ENCODE results near the gene CCDC86.

The CCDC86 gene

GRCh38 chr11:60852982-60853950 lies 11.4 kb downstream of the CCDC86 start:
- TF ChIP-seq, protein P1, sequence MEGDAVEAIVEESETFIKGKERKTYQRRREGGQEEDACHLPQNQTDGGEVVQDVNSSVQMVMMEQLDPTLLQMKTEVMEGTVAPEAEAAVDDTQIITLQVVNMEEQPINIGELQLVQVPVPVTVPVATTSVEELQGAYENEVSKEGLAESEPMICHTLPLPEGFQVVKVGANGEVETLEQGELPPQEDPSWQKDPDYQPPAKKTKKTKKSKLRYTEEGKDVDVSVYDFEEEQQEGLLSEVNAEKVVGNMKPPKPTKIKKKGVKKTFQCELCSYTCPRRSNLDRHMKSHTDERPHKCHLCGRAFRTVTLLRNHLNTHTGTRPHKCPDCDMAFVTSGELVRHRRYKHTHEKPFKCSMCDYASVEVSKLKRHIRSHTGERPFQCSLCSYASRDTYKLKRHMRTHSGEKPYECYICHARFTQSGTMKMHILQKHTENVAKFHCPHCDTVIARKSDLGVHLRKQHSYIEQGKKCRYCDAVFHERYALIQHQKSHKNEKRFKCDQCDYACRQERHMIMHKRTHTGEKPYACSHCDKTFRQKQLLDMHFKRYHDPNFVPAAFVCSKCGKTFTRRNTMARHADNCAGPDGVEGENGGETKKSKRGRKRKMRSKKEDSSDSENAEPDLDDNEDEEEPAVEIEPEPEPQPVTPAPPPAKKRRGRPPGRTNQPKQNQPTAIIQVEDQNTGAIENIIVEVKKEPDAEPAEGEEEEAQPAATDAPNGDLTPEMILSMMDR (conservative IDR thresholded peaks at IDR 0.05; ENCODE audit: low read length), result no peak
- no peak for DNase-seq (ENCODE audit: low read depth)
- no peak overlapping the region for H3K4me3 ChIP-seq (ENCODE audit: low read length)

DNA sequence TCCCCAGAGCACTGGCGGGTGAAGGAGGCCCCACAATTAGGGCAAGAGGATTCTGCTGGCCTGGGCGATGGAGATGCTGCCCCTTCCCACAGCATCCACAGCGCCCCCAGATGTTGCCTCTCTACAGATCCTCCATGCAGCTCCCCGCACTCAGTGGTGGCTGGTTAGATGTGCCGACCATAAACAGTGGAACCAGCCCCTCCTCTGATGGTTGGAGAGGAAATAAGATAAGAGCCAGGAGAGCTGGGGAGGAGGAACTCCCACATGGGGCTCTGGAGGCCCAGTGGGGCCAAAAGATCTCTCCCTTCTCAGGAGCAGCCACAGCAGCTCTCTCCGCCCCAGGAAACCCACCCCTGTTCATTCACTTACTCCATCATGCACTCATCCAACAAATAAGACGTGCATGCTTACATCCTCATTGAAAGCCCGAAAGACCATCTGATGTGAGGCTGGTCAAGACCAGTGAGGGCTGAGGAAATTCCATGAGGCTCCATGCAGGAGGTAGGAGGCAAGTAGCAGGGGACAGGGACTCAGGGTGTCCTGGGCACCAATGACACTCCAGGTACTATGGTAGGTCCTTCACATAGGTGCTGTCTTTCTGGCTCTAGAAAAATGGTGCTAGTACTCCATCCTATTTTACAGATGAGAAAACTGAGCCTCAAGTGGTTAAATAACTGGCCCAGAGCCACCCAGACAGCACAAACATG lies 12.4 kb downstream of the CCDC86 start:
- H3K4me3 ChIP-seq (ENCODE audit: low read length), result no peak overlapping the region
- no peak for DNase-seq (ENCODE audit: low read depth)
- TF ChIP-seq, protein P1 (conservative IDR thresholded peaks at IDR 0.05; ENCODE audit: low read length), result no peak

DNA sequence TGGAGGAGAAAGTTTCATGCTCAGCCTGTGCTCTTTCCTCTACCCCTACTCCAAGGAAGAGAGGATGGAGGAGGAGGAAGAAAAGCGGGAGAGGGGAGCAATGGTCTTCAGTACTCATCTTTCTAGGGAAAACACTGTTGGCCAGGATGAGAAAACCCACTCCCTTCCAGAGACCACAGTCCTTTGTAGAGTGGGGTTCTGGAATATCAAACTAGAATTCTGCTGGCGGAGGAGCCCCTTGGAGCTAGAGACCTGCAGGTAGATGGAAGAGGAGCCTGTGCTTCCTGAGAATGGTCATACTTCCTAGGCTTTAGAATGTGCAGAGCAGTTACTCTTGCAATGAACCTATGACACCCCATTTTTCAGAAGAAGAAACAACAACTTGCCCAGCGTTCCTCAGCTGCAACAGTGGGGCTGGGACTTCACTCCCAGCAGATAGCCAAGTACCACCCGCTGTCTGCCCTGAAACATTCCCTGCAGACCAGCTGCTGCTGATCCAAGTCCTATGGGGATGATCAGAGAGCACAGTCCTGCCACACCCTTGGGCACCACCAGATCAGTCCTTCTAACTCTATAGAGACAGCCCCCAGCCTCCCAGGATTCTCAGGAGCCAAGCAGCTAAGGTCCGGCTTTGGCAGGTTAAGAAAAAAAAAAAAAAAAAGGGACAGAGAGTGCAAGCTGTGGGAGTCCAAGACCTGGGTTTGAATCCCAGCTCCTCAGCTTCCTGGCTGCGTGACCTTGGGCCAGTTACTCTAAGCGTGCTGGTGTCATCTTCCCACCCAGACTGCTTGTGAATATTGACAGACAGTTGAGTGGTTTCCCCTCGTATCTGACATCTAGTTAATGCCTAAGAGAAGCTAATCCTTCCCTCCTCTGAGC lies 13.2 kb downstream of the CCDC86 start:
- TF ChIP-seq, protein P1 (conservative IDR thresholded peaks at IDR 0.05; ENCODE audit: low read length), result no peak
- no peak for DNase-seq (ENCODE audit: low read depth)
- H3K4me3 ChIP-seq (ENCODE audit: low read length), result no peak overlapping the region

DNA sequence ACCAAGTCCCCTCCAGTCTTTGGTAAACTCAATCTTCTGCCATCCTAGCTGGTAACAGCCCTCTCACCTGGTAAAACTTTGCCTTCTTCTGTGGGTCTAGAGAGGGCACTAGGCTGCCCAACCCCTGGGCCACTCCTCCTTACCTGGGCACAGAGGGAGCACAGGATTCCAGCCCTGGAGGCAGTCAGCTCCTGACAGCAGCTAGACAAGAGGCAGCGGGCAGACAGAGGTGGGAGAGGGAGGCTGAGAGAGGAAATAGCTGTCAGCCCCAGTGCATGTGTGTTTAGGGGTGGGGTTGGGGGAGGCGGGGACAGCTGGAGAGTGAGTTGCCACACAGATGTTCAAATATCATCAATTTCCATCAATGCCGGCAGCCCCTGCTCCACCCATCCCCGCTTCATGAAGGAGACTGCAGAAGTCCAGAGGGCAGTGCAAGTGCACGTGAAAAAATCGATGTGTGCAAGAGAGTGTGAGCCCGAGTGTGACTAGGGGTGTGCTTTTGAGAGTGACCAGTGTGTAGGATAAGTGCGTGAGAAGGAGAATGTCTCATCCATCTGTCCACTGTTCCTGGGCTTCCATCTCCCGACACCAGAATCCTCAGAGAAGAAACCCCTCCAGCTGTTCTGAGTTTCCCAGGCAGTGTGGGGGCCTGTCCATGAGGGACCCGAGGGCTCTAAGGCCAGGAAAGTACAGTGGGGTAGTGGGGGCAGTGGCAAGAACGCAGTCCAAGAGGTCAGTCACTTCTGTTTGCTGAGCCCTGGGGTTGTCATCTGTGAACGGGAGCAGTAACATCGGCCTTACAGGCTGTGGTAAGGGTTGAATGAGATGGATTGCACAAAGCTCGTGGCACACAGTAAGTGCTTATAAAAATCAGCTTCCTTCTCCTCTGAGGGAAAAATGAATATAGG lies 14.1 kb downstream of the CCDC86 start, which contains the start of gene PTGDR2:
PTGDR2 (minus strand) TSS at position 225 of the 908 bp plus-strand sequence. CDS start 2,228 bp downstream, outside the sequence.
- H3K4me3 ChIP-seq (ENCODE audit: low read length), result no peak within 1 kb of the TSS
- no peak for DNase-seq (ENCODE audit: low read depth)
- TF ChIP-seq, protein P1 (conservative IDR thresholded peaks at IDR 0.05; ENCODE audit: low read length), result no peak

- no peak overlapping the region for H3K4me3 ChIP-seq (ENCODE audit: low read length)
- TF ChIP-seq, protein P1 (conservative IDR thresholded peaks at IDR 0.05; ENCODE audit: low read length), result no peak
- DNase-seq (ENCODE audit: low read depth), result no peak
Observed at GRCh38 chr11:60857378-60858232, 15.7 kb downstream of the CCDC86 start.
